Ovary (tissue), 9 donors: ENCODE data around the gene NBPF4. TPM values are rescaled to one million over a fixed set of nuclear protein-coding genes. Genes with fewer than 3 reads are reported as not detected.

Experiments
- DNase-seq, 5 donors: peaks; one replicate each; pipeline ENCODE4 v3.0.0-alpha.2; 2019 to 2020
- H3K27ac ChIP-seq, 2 donors: fragments of 200-600 bp; one replicate each; pipeline versions ENCODE4 v1.5.1 to v1.8.0; 2019 to 2022
- H3K27me3 ChIP-seq: fragments of 200-600 bp; one replicate; pipeline ENCODE4 v1.8.0; 2022
- H3K36me3 ChIP-seq: fragments of 200-600 bp; sonication (generic); one replicate; pipeline ENCODE4 v1.5.1; 2019
- H3K4me1 ChIP-seq: one replicate; pipeline ENCODE4 v1.8.1; 2013; ENCODE audit warnings: mild to moderate bottlenecking, moderate library complexity; ENCODE audit not compliant: insufficient read depth
- H3K4me3 ChIP-seq: fragments of 200-600 bp; sonication (generic); one replicate; pipeline ENCODE4 v1.5.1; 2017
- H3K9me3 ChIP-seq, 2 donors: fragments of 200-600 bp in 1 of 2; sonication (generic) in 1 of 2; one replicate each; pipeline versions ENCODE4 v1.5.1 to v1.8.1; 2013 to 2019; ENCODE audit warnings: mild to moderate bottlenecking in 1 of 2, moderate library complexity in 1 of 2
- EP300 ChIP-seq: sonication (generic); formaldehyde crosslinking; IDR thresholded peaks from one replicate; pipeline ENCODE4 v1.6.1; 2017; ENCODE audit warnings: antibody characterized with exemption
- POLR2A ChIP-seq: fragments of 450-650 bp; IDR thresholded peaks from one replicate; pipeline ENCODE4 v1.6.1; 2017; ENCODE audit warnings: antibody characterized with exemption, mild to moderate bottlenecking, moderate library complexity
- WGBS, 3 donors: extraction: QIAGEN DNeasy Blood & Tissue Kit in 1 of 3; methylation state at CpG; one replicate each; pipeline versions ENCODE4 v1.1.5 to v1.1.7; 2013 to 2017; 5-methylcytosine and 5-hydroxymethylcytosine counted together
- intact Hi-C, 4 donors: fragments of 100-400 bp; cut with DNase I; formaldehyde crosslinking; loops; one replicate each; pipeline versions ENCODE4 v1.11.0 to v1.15.1; 2022 to 2023
- polyA plus RNA-seq, 2 donors: library from polyadenylated mRNA; stranded (reverse); fragments of 200-250 nt in 1 of 2; fragments of 350-450 nt in 1 of 2; fragmentation: Illumina TruSeq in 1 of 2; extraction: RNeasy Lipid Tissue Mini Kit (QIAGEN cat#74804) in 1 of 2; gene quantifications; one replicate each; pipeline ENCODE4 v1.2.3, GENCODE V29; 2013 to 2014
- total RNA-seq, 7 donors: library from RNA; depleted of rRNA in 2 of 7; stranded (reverse); fragments of >200 nt in 2 of 7; fragmentation: NEBNext Ultra II Directional in 3 of 7; extraction: Animal tissue kit (Norgen Biotek cat#: 25700) in 3 of 7; gene quantifications; one replicate each; pipeline versions ENCODE4 v1.1.0 to v1.2.4, GENCODE V29; 2016 to 2023
- TF ChIP-seq, protein P1 (sequence below), 3 donors: fragments of 450-650 bp in 2 of 3; fragments of 200-600 bp in 1 of 3; IDR thresholded peaks; one replicate each; pipeline versions ENCODE4 v1.5.1 to v1.8.0; 2016 to 2022; ENCODE audit warnings: antibody characterized with exemption in 3 of 3, mild to moderate bottlenecking in 1 of 3
- donor health status: DM: no; HTN: no; CAD: no; lungs with moderate emphysema.
- donor health status: DM: no; HTN: no; CAD: no.
- donor health status: Bipolar disorder and iron deficiency.
- donor health status: DM: yes; HTN: yes; CAD: no.
- donor health status: DM: no; HTN: no; CAD: no.
- donor health status: DM: yes; HTN: yes; CAD: no.

NBPF4 gene
- total and polyA plus RNA-seq, 9 donors, result 0.13 TPM; not detected in 8

DNA sequence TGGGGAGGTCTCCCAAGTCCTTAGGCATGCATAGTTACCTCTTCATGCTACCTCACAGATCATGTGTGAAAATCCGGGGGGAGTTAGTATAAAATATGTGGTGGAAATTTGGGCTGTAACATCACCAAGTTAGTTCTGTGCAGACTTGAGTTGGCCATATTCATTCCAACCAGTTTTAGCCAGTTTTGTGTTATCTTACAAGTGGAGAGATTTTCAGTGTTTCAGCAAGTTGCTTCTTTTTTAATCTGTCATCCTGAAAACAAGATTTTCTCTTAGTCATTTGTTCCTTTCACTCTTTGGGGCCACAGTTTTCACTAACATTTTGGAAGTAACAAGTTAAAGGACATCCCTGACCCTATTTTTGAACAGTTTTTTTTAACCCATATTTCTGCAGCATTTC, 55.1 kb downstream of the NBPF4 start:
- TF ChIP-seq POLR2A, result no peak
- TF ChIP-seq, protein P1, sequence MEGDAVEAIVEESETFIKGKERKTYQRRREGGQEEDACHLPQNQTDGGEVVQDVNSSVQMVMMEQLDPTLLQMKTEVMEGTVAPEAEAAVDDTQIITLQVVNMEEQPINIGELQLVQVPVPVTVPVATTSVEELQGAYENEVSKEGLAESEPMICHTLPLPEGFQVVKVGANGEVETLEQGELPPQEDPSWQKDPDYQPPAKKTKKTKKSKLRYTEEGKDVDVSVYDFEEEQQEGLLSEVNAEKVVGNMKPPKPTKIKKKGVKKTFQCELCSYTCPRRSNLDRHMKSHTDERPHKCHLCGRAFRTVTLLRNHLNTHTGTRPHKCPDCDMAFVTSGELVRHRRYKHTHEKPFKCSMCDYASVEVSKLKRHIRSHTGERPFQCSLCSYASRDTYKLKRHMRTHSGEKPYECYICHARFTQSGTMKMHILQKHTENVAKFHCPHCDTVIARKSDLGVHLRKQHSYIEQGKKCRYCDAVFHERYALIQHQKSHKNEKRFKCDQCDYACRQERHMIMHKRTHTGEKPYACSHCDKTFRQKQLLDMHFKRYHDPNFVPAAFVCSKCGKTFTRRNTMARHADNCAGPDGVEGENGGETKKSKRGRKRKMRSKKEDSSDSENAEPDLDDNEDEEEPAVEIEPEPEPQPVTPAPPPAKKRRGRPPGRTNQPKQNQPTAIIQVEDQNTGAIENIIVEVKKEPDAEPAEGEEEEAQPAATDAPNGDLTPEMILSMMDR (IDR thresholded peaks at IDR 0.05), result no peak
- no peak for TF ChIP-seq EP300
- intact Hi-C loops, result no loop called here
- H3K4me1 ChIP-seq, result no peaks in the 10 kb centered on the region
- 89 to 97% (median 97%) methylated on average over 1 of the region's 1 CpG for WGBS, 3 donors
- no peak for DNase-seq
- H3K36me3 ChIP-seq, result no peaks in the 10 kb centered on the region
- H3K27me3 ChIP-seq, result no peaks in the 10 kb centered on the region
- peaks cover 0 to 3% of the 10 kb centered on the region in 2 donors for H3K9me3 ChIP-seq
- H3K4me3 ChIP-seq, result no peak overlapping the region
- no peak overlapping the region for H3K27ac ChIP-seq

DNA sequence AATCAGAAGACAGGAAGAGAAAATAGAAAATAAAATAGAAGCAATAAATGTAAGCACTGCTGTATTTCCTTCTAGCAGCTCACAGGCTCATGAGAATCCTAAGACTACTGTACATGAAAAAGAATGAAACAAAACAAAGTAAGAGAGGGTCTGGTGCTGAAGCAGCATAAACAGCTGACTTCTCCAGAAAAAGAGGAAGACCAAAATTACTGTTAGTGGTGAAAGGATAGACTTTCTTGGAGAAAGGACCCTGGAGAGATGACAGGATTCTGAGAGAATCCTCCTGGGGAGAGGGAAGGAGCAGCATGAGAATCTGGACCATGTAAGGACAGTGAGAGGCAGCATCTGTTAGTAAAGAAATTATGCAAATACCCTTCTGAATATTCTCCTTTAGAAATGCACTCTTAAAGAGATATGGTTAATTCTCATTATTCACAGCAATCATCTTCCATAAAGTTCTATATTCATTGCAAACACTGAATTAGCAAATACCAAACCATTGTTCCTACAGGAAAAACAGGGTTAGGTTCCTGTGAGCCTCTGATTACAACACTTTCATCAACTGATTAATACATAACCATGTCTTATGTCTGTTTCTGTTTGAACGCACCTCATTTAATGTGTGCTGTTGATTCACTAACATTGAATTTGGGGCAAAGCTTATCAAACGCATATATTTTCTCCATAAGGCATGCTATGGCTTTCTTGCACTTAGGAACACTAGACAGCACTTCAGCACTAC, 60.7 kb downstream of the NBPF4 start:
- no peaks in the 10 kb centered on the region for H3K4me1 ChIP-seq
- H3K4me3 ChIP-seq, result no peak overlapping the region
- H3K9me3 ChIP-seq, result peaks cover 0 to 3% of the 10 kb centered on the region in 2 donors
- no peaks in the 10 kb centered on the region for H3K27me3 ChIP-seq
- TF ChIP-seq, protein P1 (IDR thresholded peaks at IDR 0.05), result no peak
- TF ChIP-seq EP300 (no peak), POLR2A (no peak)
- no peak overlapping the region for H3K27ac ChIP-seq
- 46 to 49% (median 49%) methylated on average over 2 of the region's 2 CpGs for WGBS, 3 donors
- DNase-seq, result no peak
- H3K36me3 ChIP-seq, result no peaks in the 10 kb centered on the region
- intact Hi-C loops, result no loop called here

DNA sequence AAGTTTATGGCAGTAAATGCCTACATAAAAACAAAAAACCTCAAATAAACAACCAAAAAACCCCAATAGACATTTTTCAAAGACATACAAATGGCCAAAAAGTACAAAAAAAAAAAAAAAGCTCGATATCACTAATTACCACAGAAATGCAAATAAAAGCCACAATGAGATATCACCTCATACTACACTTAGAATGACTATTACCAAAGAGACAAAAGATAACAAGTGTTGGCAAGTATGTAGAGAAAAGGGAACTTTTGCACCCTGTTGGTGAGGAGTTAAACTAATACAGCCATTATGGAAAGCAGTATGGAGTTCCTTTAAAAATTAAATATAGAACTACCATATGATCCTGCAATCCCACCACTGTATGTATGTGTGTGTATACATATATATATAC, 64.9 kb downstream of the NBPF4 start:
- WGBS, 3 donors, result 45 to 78% (median 60%) methylated on average over 1 of the region's 1 CpG
- TF ChIP-seq, protein P1 (IDR thresholded peaks at IDR 0.05), result no peak
- TF ChIP-seq POLR2A (no peak), EP300 (no peak)
- intact Hi-C loops, result no loop called here
- Histone ChIP-seq H3K4me1 (no peaks in the 10 kb centered on the region), H3K36me3 (no peaks in the 10 kb centered on the region), H3K9me3 (peaks cover 0 to 6% of the 10 kb centered on the region in 2 donors), H3K27me3 (no peaks in the 10 kb centered on the region), H3K27ac (no peak overlapping the region), H3K4me3 (no peak overlapping the region)
- no peak for DNase-seq

Other genes with a start within 250 kb of the NBPF4 start
- gene SLC25A24, start 43.7 kb downstream of the NBPF4 start, total RNA-seq, result 10 to 100 TPM; 22.3 to 32.7 (median 27.6) TPM
- 10 to 100 TPM; 13.9 to 21.7 TPM for gene SLC25A24, start 43.7 kb downstream of the NBPF4 start, polyA plus RNA-seq
- under 1 TPM in 1 of 7 donors, not detected in 6; 0.36 TPM for gene NBPF6, start 206.3 kb upstream of the NBPF4 start, total RNA-seq
- gene NBPF6, start 206.3 kb upstream of the NBPF4 start, polyA plus RNA-seq, result not detected